ENCODE results near the gene ART1.
"Not testable (repeated sequence)": the region's sequence is repeated elsewhere in the genome, so short reads cannot be mapped to it uniquely, and the experiment has no call there.

The ART1 gene

GRCh38 chr11:3644817-3645235 is at the start of gene ART1:
ART1 (plus strand) TSS chr11:3645128; CDS start chr11:3659214, 14,086 bp downstream.
- DNase-seq (ENCODE audit: low read depth): no peak

GRCh38 chr11:3597743-3598142 is 47.2 kb upstream of the ART1 start:
- not testable (repeated sequence) for DNase-seq (ENCODE audit: low read depth)

- not testable (repeated sequence) for DNase-seq (ENCODE audit: low read depth)
These were observed 44.7 kb upstream of the ART1 start for GRCh38 chr11:3600201-3600600.

- DNase-seq (ENCODE audit: low read depth): no peak
These were observed 40.8 kb upstream of the ART1 start for GRCh38 chr11:3604167-3604566.

- DNase-seq (ENCODE audit: low read depth): no peak
These were observed 39.7 kb upstream of the ART1 start for GRCh38 chr11:3605283-3605662.

GRCh38 chr11:3605771-3606203 is 39.1 kb upstream of the ART1 start:
- DNase-seq (ENCODE audit: low read depth): no peak

GRCh38 chr11:3609416-3610265 is 35.3 kb upstream of the ART1 start:
- peak; percentile 16 for DNase-seq (ENCODE audit: low read depth)

GRCh38 chr11:3610846-3611245 is 34.1 kb upstream of the ART1 start:
- DNase-seq (ENCODE audit: low read depth): no peak

GRCh38 chr11:3611976-3612678 is 32.8 kb upstream of the ART1 start:
- DNase-seq (ENCODE audit: low read depth): no peak

GRCh38 chr11:3613998-3614741 is 30.8 kb upstream of the ART1 start:
- no peak for DNase-seq (ENCODE audit: low read depth)

GRCh38 chr11:3614742-3615171 is 30.2 kb upstream of the ART1 start:
- DNase-seq (ENCODE audit: low read depth): peak; percentile 32

- no peak for DNase-seq (ENCODE audit: low read depth)
These were observed 28.9 kb upstream of the ART1 start for GRCh38 chr11:3615998-3616397.

GRCh38 chr11:3616721-3617460 is 28.0 kb upstream of the ART1 start:
- no peak for DNase-seq (ENCODE audit: low read depth)

GRCh38 chr11:3617990-3618389 is 26.9 kb upstream of the ART1 start:
- no peak for DNase-seq (ENCODE audit: low read depth)

- DNase-seq (ENCODE audit: low read depth): no peak
These were observed 22.4 kb upstream of the ART1 start for GRCh38 chr11:3622521-3622920.

- DNase-seq (ENCODE audit: low read depth): no peak
These were observed 21.8 kb upstream of the ART1 start for GRCh38 chr11:3623121-3623520.

- DNase-seq (ENCODE audit: low read depth): no peak
These were observed 21.0 kb upstream of the ART1 start for GRCh38 chr11:3623767-3624458.

- DNase-seq (ENCODE audit: low read depth): no peak
These were observed 18.5 kb upstream of the ART1 start for GRCh38 chr11:3626250-3626960.

- DNase-seq (ENCODE audit: low read depth): no peak
These were observed 17.6 kb upstream of the ART1 start for GRCh38 chr11:3627291-3627690.

- no peak for DNase-seq (ENCODE audit: low read depth)
These were observed 13.6 kb upstream of the ART1 start for GRCh38 chr11:3631331-3631730.
